NCI-H2081 treated with DMSO at 0.1 percent for 48 hours (cell line): Measurements from ENCODE around the gene CEP164.

ENCODE experiments used
- DNase-seq: peaks from one replicate; lab custom pipeline; 2025; lab: John Stamatoyannopoulos, UW

CEP164 gene

GRCh38 chr11:117421041-117421440 lies 93.4 kb downstream of the CEP164 start:
- DNase-seq = no peak

- DNase-seq = no peak
Measured at GRCh38 chr11:117421476-117421875, 93.8 kb downstream of the CEP164 start.

- DNase-seq = no peak
Measured at GRCh38 chr11:117423046-117423575, 95.5 kb downstream of the CEP164 start.

GRCh38 chr11:117424781-117425180 lies 97.1 kb downstream of the CEP164 start:
- no peak for DNase-seq

GRCh38 chr11:117425679-117426296 lies 98.1 kb downstream of the CEP164 start:
- no peak for DNase-seq

- DNase-seq = no peak
Measured at GRCh38 chr11:117426297-117426685, 98.6 kb downstream of the CEP164 start.

- no peak for DNase-seq
Measured at GRCh38 chr11:117426941-117427340, 99.3 kb downstream of the CEP164 start.

- DNase-seq = no peak
Measured at GRCh38 chr11:117427356-117427874, 99.8 kb downstream of the CEP164 start.

- DNase-seq = no peak
Measured at GRCh38 chr11:117428186-117428855, 100.7 kb downstream of the CEP164 start.

- no peak for DNase-seq
Measured at GRCh38 chr11:117428856-117429229, 101.2 kb downstream of the CEP164 start.

GRCh38 chr11:117430293-117430955 lies 102.8 kb downstream of the CEP164 start:
- DNase-seq = no peak

- DNase-seq = no peak
Measured at GRCh38 chr11:117431436-117431835, 103.8 kb downstream of the CEP164 start.

- no peak for DNase-seq
Measured at GRCh38 chr11:117433717-117434116, 106.1 kb downstream of the CEP164 start.

GRCh38 chr11:117434481-117434880 lies 106.8 kb downstream of the CEP164 start:
- no peak for DNase-seq

- DNase-seq = no peak
Measured at GRCh38 chr11:117435326-117435725, 107.7 kb downstream of the CEP164 start.

GRCh38 chr11:117437041-117437790 lies 109.6 kb downstream of the CEP164 start:
- no peak for DNase-seq

- DNase-seq = no peak
Measured at GRCh38 chr11:117437791-117438130, 110.1 kb downstream of the CEP164 start.

GRCh38 chr11:117438371-117439000 lies 110.8 kb downstream of the CEP164 start:
- no peak for DNase-seq

GRCh38 chr11:117439256-117439655 lies 111.6 kb downstream of the CEP164 start:
- DNase-seq = no peak

GRCh38 chr11:117440258-117440657 lies 112.6 kb downstream of the CEP164 start:
- no peak for DNase-seq

GRCh38 chr11:117441146-117441975 lies 113.7 kb downstream of the CEP164 start:
- DNase-seq = no peak
